Osteoblast (primary cell): ENCODE data around the gene GPR132. TPM values are rescaled to one million over a fixed set of nuclear protein-coding genes. Genes with fewer than 3 reads are reported as not detected.
A peak's percentile ranks its signal among the peaks of the same experiment; 100 is the strongest.

Experiments used
- DNase-seq: peaks from one replicate; pipeline ENCODE4 v3.0.0; 2011; ENCODE audit warnings: low spot score, mixed read lengths; ENCODE audit not compliant: insufficient read length; ENCODE audit errors: missing footprints
- H2AFZ ChIP-seq: 2 replicates; pipeline ENCODE4 v1.6.0; 2011; ENCODE audit warnings: mild to moderate bottlenecking, low read length
- H3K27ac ChIP-seq: 2 replicates; pipeline ENCODE4 v1.5.1; 2011; ENCODE audit warnings: mild to moderate bottlenecking, low read depth, low read length, moderate library complexity
- H3K27me3 ChIP-seq: 2 replicates; pipeline ENCODE4 v1.6.0; 2012; ENCODE audit warnings: mild to moderate bottlenecking, control low read depth, inconsistent platforms, low read length, moderate library complexity; ENCODE audit not compliant: insufficient read depth
- H3K36me3 ChIP-seq: 2 replicates; pipeline ENCODE4 v1.5.1; 2011; ENCODE audit warnings: mild to moderate bottlenecking, low read length, control low read depth, moderate library complexity; ENCODE audit not compliant: insufficient read depth
- H3K4me1 ChIP-seq: 2 replicates; pipeline ENCODE4 v1.5.1; 2011; ENCODE audit warnings: mild to moderate bottlenecking, low read length, control low read depth, moderate library complexity; ENCODE audit not compliant: insufficient read depth
- H3K4me2 ChIP-seq: 2 replicates; pipeline ENCODE4 v1.6.0; 2011; ENCODE audit warnings: mild to moderate bottlenecking, low read length; ENCODE audit not compliant: insufficient read depth
- H3K4me3 ChIP-seq: fragments of 200-600 bp; sonication (generic); 3 replicates; pipeline ENCODE4 v1.5.1; 2012; ENCODE audit warnings: mild to moderate bottlenecking, low read length, inconsistent platforms; ENCODE audit not compliant: insufficient read depth
- H3K79me2 ChIP-seq: 2 replicates; pipeline ENCODE4 v1.6.0; 2012; ENCODE audit warnings: mild to moderate bottlenecking, low read length, control low read depth, inconsistent platforms; ENCODE audit not compliant: insufficient read depth
- H3K9me3 ChIP-seq: 2 replicates; pipeline ENCODE4 v1.5.1; 2011; ENCODE audit warnings: low read depth, low read length, control low read depth
- H4K20me1 ChIP-seq: 2 replicates; pipeline ENCODE4 v1.6.0; 2012; ENCODE audit warnings: mild to moderate bottlenecking, low read length, control low read depth; ENCODE audit not compliant: insufficient read depth
- total RNA-seq: library from RNA; depleted of rRNA; stranded (reverse); fragments of >200 nt; gene quantifications from 2 replicates; pipeline ENCODE4 v1.2.3, GENCODE V29; 2012
- TF ChIP-seq, protein P1 (sequence below): IDR thresholded peaks from 2 replicates; pipeline ENCODE4 v1.5.1; 2011; ENCODE audit warnings: mild to moderate bottlenecking, low read depth, low read length, moderate library complexity; ENCODE audit errors: extremely low read depth

GPR132 gene
- total RNA-seq, 1 donor, result under 0.01 TPM

- no peaks in the 10 kb centered on the region for H3K79me2 ChIP-seq
- no peak overlapping the region for H2AFZ ChIP-seq
- no peak overlapping the region for H3K27ac ChIP-seq
- TF ChIP-seq, protein P1, sequence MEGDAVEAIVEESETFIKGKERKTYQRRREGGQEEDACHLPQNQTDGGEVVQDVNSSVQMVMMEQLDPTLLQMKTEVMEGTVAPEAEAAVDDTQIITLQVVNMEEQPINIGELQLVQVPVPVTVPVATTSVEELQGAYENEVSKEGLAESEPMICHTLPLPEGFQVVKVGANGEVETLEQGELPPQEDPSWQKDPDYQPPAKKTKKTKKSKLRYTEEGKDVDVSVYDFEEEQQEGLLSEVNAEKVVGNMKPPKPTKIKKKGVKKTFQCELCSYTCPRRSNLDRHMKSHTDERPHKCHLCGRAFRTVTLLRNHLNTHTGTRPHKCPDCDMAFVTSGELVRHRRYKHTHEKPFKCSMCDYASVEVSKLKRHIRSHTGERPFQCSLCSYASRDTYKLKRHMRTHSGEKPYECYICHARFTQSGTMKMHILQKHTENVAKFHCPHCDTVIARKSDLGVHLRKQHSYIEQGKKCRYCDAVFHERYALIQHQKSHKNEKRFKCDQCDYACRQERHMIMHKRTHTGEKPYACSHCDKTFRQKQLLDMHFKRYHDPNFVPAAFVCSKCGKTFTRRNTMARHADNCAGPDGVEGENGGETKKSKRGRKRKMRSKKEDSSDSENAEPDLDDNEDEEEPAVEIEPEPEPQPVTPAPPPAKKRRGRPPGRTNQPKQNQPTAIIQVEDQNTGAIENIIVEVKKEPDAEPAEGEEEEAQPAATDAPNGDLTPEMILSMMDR, result no peak
- H3K27me3 ChIP-seq, result no peaks in the 10 kb centered on the region
- H3K4me3 ChIP-seq, result no peak overlapping the region
- no peaks in the 10 kb centered on the region for H3K36me3 ChIP-seq
- no peaks in the 10 kb centered on the region for H3K9me3 ChIP-seq
- peak; percentile 73 for DNase-seq
- H4K20me1 ChIP-seq, result no peaks in the 10 kb centered on the region
- H3K4me1 ChIP-seq, result no peaks in the 10 kb centered on the region
- no peak overlapping the region for H3K4me2 ChIP-seq
Measured at GRCh38 chr14:105061428-105062047, 3.7 kb downstream of the GPR132 start.

GRCh38 chr14:105060751-105061427 lies 4.3 kb downstream of the GPR132 start:
- peak; percentile 83 for DNase-seq

DNA sequence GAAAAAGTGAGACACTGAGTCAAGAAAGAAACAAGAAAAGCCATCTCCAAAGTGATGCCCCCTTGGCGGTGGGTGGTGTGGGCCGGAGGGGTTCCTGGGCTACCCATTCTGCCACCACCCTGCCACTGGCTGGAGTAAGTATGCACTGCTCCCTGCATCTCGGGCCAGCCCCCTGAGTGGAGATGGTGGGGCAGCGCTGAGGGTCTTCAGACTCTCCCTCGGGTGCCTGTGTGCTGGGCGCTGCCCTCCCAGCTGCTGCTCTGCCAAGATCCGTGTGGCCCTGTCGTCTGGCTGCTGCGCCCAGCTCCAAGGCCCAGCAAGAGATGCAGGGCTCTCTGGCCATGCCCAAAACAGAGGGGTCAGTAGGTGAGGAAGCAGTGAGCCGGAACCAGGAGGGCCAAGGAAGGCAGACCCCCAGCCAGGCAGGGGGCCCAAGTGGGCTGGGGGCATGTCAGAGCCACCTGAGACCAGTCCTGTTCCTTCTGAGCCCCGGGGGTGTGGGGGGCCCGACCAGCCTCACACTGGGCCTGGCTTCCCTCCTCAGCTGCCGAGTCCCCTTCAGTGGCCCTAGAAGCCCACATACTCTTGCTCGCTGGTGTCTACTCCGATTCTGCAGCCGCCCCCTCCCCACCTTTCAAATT lies 5.2 kb downstream of the GPR132 start:
- H3K4me1 ChIP-seq, result no peaks in the 10 kb centered on the region
- no peak overlapping the region for H3K27ac ChIP-seq
- no peak overlapping the region for H3K4me2 ChIP-seq
- peak; percentile 39 for DNase-seq
- no peaks in the 10 kb centered on the region for H3K79me2 ChIP-seq
- no peaks in the 10 kb centered on the region for H3K36me3 ChIP-seq
- H3K9me3 ChIP-seq, result no peaks in the 10 kb centered on the region
- H2AFZ ChIP-seq, result no peak overlapping the region
- TF ChIP-seq, protein P1, result no peak
- H4K20me1 ChIP-seq, result no peaks in the 10 kb centered on the region
- H3K4me3 ChIP-seq, result no peak overlapping the region
- H3K27me3 ChIP-seq, result no peaks in the 10 kb centered on the region

More at GRCh38 chr14:105060751-105061427, 4.3 kb downstream of the GPR132 start:
- TF ChIP-seq, protein P1, result no peak
- Histone ChIP-seq H3K27me3 (no peaks in the 10 kb centered on the region), H3K27ac (no peak overlapping the region), H3K9me3 (no peaks in the 10 kb centered on the region), H3K4me3 (no peak overlapping the region), H4K20me1 (no peaks in the 10 kb centered on the region), H3K4me1 (no peaks in the 10 kb centered on the region), H2AFZ (no peak overlapping the region), H3K36me3 (no peaks in the 10 kb centered on the region), H3K4me2 (no peak overlapping the region), H3K79me2 (no peaks in the 10 kb centered on the region)
